Measurements from ENCODE around the gene KIRREL3. TPM values are rescaled to one million over a fixed set of nuclear protein-coding genes. Genes with fewer than 3 reads are reported as not detected.

KIRREL3 gene
- total and polyA plus RNA-seq, 2 of the 4 experiments (the other 2 are of a cell fraction): 10.9 to 15.9 TPM

- CTCF ChIA-PET: no interaction called here
- DNase-seq: no peak
- no peak overlapping the region for H3K56ac ChIP-seq (ENCODE audit: extremely low read depth, insufficient read depth, low read length)
- in situ Hi-C loops (cut with MboI; ENCODE audit: low sequenced_read_pairs) (no loop called here), dilution Hi-C loops (cut with HindIII; ENCODE audit: low sequenced_read_pairs, unreplicated experiment) (no loop called here), intact Hi-C loops (cut with micrococcal nuclease) (no loop called here)
- peaks cover 11% of the 10 kb centered on the region for H3K9me1 ChIP-seq (ENCODE audit: insufficient read depth, low read length)
- no peak overlapping the region for H4K8ac ChIP-seq (ENCODE audit: low read depth in 2 of 2, low read length in 2 of 2)
- no peak overlapping the region for H4K91ac ChIP-seq (ENCODE audit: insufficient read depth, low read depth, low read length)
- H2BK20ac ChIP-seq (ENCODE audit: low read depth, low read length): no peak overlapping the region
- H3K4me3 ChIP-seq (ENCODE audit: insufficient read depth, low read depth, low read length): no peak overlapping the region
- H2BK120ac ChIP-seq (ENCODE audit: low read depth, low read length): no peak overlapping the region
- no peak overlapping the region for H3K4me2 ChIP-seq (ENCODE audit: low read depth, low read length)
- no peak overlapping the region for H2AK9ac ChIP-seq (replicated peaks; ENCODE audit: low read depth, low read length, poor library complexity)
- H3K23ac ChIP-seq (ENCODE audit: low read depth, low read length): no peak overlapping the region
- no peak overlapping the region for H3K18ac ChIP-seq (ENCODE audit: low read depth, low read length)
- H4K20me1 ChIP-seq (ENCODE audit: insufficient read depth, low read length): peaks cover 27% of the 10 kb centered on the region; the same call in 1 of the 2 replicates
- no peaks in the 10 kb centered on the region for H3K36me3 ChIP-seq (ENCODE audit: control insufficient read depth, insufficient read depth, low read length)
- TF ChIP-seq MAFK (IDR thresholded peaks at IDR 0.05; ENCODE audit: low read depth, low read length) (no peak), BHLHE40 (IDR thresholded peaks at IDR 0.05; ENCODE audit: low read depth, low read length) (no peak)
- no peak overlapping the region for H3K14ac ChIP-seq (replicated peaks; ENCODE audit: low read depth, low read length)
- H2BK15ac ChIP-seq (ENCODE audit: low read depth, low read length): no peak overlapping the region
- BruUV-seq (replicated peaks): no TSS peak
- WGBS, 2 experiments (ENCODE audit: extremely low coverage in 2 of 2, insufficient read length in 1 of 2): 100% methylated on average over 1 of the region's 8 CpGs; no CpG with 5 or more reads in 1 of the 2 experiments
- no peaks in the 10 kb centered on the region for H3K9me3 ChIP-seq (ENCODE audit: control insufficient read depth, insufficient read depth, low read length)
- H2BK5ac ChIP-seq (ENCODE audit: low read depth, low read length, poor library complexity, severe bottlenecking): no peak overlapping the region
- H2AFZ ChIP-seq (replicated peaks; ENCODE audit: low read length, poor library complexity): no peak overlapping the region
- ATAC-seq (ENCODE audit: low read depth): no peak
- H3K4me1 ChIP-seq (ENCODE audit: control insufficient read depth, insufficient read depth, low read length): peaks cover 3% of the 10 kb centered on the region
- no peak overlapping the region for H4K5ac ChIP-seq (ENCODE audit: low read depth, low read length)
- POLR2A ChIA-PET (ENCODE audit: unreplicated experiment): no interaction called here
- no peak overlapping the region for H3K9ac ChIP-seq (ENCODE audit: low read depth, low read length)
- H3K27me3 ChIP-seq (ENCODE audit: control insufficient read depth, insufficient read depth, low read length): no peaks in the 10 kb centered on the region
- H3K27ac ChIP-seq (ENCODE audit: insufficient read depth, low read length): no peak overlapping the region
- H3K4ac ChIP-seq (ENCODE audit: low read depth, low read length): no peak overlapping the region
- H2AK5ac ChIP-seq (ENCODE audit: low read depth, low read length): no peak overlapping the region
- 0 out of 4 replicates have a peak, but pooled peaks cover 0 to 2% of the 10 kb centered on the region in 2 experiments for H3K79me1 ChIP-seq (ENCODE audit: low read depth in 1 of 2, low read length in 2 of 2)
Measured at GRCh38 chr11:126545057-126545555, 455.5 kb downstream of the KIRREL3 start.

Data from IMR-90 (cell line).